Kidney glomerular epithelial cell (primary cell): ENCODE measurements around the gene TMEM114.
A peak's percentile ranks its signal among the peaks of the same experiment; 100 is the strongest.

Source experiments
- DNase-seq: peaks from one replicate; lab custom pipeline; 2025; lab: John Stamatoyannopoulos, UW

The TMEM114 gene

DNA sequence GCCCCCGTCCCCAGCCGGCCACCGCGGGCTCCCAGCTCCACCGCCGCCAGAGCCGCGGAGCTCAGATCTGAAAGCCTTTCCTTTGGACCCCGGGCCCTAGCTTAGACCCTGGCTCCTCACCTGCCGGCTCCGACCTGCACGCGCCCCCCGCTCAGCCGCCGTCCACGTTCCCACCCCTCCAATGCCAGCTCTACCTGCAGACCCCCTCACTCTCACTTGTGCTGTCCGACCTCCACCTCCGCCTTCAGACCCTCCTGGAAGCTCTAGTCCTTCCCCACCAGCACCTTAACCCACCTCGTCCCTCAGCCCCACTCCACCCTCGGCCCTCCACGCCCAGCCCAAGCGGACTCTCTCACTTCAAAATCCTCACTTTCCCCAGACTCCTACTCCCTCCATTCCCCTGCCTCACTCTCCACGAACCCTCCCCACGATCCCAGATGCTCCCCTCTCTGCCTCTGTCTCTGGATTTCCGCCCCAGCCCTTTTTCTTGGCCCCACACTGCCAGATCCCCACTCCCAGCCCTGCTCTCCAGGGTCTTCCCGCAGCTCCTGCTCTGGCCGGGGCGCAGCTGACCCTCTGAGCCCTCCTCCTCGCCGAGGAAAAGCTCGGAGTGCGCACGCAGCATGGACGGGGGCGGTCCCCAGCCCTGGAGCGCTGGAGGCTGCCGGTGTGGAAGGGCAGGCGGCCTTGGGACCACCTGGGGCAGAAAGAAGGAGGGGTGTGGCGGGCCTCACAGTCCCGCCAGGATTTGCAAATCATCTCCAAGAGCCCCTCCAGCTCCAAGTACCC is at the start of gene TMEM114:
TSS of gene TMEM114 (minus strand) at position 612 of the 789 bp plus-strand sequence. CDS start 673 bp downstream, outside the sequence.
- no peak for DNase-seq

DNA sequence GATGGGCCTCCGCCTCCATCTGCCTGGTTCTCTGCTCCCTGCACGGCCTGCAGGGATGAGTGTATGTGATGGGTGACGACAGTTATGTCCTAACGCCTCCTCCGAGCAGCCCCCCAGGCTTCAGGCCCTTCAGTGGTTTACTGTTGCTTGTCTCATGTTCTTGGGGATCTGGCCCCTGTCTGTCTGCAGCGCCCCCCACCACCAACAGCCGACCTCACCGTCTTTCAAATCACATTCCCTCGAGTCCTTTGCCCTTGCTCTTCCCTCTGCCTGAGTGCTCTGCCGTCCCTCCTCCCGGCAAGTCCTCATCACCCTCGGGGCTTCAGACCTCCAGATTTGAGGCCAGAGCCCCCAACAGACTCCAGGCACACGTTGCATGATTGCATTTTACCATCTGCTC is 49.4 kb upstream of the TMEM114 start:
- no peak for DNase-seq

DNA sequence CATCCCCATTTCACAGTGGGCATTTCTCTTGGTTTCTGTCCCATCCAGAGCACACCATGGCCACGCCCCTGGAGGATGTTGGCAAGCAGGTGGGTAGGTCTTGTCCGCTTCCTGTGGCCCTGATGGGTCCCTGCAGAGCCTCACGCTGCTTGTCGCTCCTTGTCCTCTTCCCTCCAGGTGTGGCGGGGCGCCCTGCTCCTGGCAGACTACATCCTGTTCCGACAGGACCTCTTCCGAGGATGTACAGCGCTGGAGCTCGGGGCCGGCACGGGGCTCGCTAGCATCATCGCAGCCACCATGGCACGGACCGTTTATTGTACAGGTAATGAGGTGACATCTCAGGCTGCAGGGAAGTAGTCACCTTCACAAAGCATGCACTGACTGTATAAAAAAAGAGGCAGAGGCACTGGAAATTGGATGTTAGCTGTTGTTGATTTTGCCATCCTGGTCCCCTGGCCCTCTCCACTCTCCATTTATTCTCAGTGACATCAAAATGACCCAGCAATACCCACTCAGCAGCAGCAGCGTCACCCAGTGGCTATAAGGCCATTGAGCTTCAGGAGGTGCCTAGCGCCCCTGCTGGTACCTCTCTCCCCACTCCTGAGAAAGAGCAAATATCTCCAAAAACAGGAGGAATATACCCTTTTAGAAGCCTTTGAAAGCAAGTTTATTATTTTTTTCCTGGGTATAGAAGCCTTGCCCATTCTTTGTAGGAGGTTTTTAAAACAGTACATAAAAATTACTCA is 44.9 kb upstream of the TMEM114 start:
- no peak for DNase-seq

DNA sequence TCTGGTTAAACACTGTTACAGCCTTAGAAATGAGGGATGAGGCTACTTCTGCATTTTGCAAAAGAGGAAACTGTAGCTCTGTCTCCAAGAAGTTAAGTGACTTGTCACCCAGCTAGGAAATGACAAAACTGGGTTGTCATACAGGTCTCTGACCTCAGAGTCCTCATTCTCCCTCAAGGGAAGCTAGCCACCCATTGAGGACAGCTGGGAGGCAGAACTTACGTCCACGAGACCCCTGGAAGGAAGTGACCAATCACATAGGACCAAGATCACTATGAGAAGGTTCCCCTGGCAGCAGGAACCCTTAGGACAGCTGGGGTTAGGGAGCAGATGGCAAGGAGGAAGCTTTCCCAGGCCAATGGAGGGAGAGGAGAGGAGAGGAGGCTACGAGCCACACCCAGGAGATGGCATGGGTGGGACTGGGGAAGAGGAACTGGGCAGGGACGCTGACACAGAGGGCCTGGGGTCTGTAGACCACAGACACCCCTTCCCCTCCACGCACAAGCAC is 42.4 kb upstream of the TMEM114 start:
- DNase-seq = no peak

DNA sequence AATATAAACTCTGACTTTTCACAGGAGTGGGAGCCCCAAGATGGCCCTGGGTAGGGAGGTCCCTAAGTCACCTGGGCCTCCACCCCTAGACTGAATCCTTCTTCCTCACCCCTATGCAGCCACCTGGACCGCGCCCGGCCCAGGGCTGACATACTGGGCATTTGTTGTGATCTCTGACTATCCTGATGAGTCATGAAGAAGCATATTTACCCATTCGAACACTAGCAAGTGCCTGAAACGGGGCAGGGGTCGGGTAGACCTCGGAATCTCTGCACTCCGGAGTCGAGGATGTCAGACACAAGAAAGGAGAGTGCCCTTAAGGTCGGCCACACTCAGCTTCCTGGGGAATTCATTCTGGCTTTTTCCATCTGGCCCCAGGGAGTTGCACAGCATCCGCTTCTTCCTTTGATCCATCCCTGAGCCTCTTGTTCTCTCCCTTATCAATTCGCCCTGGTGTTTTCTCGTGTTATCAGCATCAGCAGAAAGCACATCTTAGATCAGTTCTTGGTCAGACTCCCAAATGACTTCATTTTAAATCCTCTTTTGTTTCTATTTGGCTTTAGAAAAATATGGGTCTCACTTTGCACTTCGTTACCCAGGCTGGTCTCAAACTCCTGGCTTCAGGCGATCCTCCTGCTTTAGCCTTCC is 41.6 kb upstream of the TMEM114 start:
- DNase-seq = no peak

DNA sequence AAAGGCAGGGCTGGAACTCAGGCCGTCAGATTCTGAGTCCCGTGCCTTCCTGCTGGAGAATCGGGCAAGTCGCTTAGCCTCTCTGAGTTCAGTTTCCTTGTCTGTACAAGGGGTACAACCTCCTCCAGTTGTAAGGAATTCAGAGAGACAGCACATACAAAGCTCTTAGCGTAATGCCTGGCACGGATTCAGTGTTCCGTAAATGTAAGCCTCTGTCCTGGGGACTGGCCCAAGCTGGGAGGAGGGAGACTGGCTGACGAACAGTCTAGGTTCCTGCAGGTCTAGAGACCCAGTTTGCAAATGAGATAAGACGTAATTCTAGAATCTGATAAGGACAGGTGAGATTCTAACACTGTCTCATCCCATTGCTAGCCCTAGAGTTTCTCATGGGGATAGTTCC is 41.1 kb upstream of the TMEM114 start:
- no peak for DNase-seq

DNA sequence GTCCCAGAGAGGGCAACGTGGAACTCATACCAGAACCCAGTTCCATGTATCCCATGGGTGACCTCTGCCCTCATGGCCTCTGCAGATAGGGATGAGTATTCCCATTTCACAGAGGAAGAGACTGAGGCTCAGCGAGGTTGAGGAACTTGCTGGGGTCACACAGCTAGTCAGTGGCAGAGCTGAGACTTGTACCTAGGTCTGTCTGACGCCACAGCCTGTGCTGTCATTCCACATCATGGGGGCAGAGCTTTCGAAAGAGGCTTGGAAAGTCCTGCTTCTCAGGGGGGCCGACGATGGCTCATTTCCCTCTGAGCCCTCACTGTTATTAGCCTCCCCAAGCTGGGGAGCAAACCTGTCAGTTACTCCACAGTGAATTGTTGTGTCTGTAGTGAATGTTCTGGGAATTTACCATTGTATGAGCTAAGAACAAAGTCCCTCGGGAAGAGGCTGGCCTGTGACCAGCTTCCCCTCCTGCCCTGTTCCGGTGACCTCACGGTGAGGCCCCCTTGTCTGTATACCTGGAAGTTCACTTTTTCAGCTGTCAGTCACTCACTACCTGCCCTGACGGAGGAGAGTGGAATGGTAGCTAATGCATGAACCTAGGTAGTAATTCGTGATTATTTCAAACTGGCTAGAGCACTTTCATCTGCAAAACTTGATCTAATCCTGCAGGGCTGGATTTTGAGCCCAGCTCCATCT is 40.1 kb upstream of the TMEM114 start:
- DNase-seq = no peak

DNA sequence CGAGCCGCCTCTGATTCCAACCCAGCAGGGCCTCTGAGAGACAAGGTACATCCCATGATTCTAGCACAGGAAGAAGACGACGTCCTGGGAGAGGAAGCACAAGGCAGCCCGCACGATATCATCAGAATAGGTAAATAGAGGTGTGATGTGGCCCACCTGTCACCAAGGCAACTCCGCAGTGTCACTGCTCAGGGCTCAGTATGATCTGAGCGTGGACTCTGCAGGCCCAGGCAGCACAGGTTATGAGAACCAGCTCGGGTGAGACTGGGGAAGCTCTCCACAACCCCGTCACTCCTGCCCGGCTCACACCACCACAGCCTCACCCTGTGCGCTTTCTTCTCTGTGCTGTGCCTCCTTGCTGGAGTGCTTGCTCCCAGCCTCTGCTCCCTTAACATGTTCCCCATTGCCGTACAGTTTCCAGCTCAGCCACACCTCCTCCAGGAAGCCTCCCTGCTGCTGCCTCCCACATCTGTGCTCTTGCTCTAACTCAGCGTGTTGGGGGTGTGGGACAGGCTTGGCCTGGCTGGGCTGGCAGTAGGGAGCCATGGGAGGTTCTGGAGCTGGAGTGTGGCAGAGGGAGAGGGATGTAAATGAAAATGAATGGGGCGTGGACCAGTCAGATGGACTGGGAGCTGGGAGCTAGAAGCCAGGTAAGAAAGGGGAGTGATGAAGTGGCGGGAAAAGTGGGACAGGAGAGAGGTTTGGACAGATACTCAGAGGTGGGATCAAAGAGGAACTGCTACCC is 38.8 kb upstream of the TMEM114 start:
- DNase-seq = no peak

DNA sequence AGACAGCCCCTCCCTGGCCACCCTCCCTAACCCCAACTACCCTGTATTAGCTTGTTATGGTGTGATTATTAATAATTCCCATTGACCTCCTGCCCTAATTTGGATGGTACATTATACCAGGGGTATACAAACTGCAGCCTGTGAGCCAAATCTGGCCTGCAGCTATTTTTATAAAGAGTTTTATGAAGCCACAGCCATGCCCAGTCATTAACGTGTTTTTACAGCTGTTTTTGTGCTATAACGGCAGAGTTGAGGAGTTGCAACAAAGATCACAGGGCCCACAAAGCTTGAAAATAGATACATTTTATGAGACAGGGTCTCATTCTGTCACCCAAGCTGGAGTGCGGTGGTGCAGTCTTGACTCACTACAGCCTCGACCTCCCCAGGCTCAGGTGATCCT is 37.1 kb upstream of the TMEM114 start:
- DNase-seq = no peak

DNA sequence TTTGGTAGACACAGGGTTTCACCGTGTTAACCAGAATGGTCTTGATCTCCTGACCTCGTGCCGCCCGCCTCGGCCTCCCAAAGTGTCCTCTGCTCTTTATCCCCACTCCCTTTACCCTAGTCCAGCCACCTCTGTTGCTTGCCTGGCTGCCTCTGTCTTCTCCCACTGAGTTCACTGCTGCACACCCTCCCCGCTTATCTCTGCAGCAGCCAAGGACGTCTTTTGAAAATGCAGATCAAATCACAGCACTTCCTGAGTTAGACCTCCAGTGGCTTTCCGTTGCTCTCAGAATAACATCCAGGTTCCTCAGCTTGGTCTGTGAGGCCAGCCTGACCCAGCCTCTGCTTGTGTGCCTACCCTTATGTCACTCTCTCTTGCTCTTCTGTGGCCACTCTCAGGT is 36.6 kb upstream of the TMEM114 start:
- DNase-seq = no peak

DNA sequence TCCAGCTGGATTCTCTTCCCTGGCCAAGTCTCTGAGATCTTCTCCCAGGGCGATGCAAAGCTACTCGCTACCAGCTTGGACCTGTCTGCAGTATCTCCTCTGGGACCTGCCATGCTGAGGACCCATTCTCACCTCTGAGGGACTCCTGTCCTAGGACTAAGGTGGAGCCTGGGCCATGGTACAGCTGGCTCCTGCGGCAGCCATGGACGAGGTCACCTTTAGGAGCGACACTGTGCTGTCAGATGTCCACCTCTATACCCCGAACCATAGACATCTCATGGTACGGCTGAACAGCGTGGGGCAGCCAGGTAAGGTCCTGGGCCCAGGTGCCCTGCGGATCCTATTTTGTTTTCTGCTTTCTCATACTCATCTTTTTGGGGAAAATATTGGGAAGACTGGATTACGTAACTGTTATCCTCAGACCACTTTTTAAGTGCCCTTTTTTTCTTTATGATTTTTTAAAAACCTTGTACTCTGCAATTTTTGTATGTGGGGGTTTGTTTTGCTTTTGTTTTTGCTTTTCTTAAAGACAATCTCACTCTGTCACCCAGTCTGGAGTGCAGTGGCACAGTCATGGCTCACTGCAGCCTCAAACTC is 35.3 kb upstream of the TMEM114 start:
- DNase-seq = no peak

DNA sequence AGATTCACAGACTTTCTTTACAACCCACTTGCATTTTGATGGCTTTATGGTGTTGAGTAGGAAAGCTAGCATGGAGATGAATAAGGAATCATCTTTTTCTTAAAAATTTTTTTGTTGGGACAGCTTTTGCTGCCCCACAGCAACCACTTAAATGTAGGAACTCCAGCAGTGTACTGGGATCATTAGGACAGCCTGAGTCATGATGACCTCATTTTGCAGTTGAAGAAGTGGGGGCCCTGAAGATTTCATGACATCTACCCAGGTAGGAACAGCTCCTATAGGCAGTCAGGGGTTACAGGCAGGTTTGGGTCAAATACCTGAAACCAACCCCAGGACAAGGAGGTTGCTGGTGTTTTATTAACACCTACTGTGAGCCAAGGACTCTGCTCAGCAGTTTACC is 33.3 kb upstream of the TMEM114 start:
- DNase-seq = no peak

DNA sequence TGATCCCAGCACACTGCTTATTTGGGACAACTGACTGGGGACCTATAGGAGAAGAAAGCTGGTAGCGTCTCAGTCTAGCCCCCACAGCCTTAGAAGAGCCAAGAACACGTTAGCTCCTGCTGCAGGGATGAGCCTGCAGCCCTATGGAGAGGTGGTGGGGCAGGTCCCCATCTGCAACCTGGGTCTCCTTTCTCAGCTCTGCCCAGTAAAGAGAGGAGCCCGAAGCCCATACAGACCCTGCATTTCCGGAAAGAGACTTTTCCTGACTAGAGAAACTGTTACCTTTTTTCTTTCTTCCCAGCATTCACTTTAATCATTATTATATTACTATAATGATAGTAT is 32.0 kb upstream of the TMEM114 start:
- no peak for DNase-seq

DNA sequence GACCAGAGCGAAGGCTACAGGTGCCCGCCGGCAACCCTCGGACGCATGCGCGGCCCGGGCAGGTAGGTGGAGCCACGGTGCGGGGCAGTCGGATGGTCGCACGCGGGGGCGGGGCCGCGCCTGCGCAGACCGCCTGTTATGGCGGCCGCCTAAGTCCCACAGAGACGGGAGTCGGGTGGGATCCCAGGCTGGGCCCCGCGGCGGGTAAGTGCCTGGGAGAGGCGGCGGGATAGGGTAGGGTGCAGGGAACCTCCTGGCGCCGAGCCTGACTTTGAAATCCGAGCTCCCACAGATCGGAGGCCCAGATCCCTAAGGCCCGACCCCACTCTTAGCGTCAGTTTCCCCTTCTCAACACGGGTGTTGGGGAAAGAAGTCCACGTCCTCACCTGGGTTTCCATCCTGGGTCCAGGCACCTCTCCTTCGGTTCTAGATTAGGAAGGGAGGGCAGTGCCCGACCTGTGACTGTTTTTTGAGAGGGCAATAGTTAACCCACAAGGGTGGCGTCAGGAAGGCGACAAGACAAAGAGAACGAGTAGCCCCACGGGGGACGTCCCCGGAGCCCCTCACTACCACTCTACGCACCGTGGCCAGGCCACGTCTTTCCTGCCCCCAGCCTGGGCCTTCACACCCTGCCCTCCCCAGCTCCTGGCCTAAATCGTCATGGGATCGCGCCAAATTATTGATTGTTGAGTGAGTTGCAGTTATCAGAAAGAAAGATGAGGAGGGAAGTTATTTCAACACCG is 31.4 kb upstream of the TMEM114 start, which contains the start of gene METTL22:
TSS of gene METTL22 (plus strand) at position 127 of the 743 bp plus-strand sequence. CDS start 3,968 bp downstream, outside the sequence.
- peak; percentile 70 for DNase-seq

DNA sequence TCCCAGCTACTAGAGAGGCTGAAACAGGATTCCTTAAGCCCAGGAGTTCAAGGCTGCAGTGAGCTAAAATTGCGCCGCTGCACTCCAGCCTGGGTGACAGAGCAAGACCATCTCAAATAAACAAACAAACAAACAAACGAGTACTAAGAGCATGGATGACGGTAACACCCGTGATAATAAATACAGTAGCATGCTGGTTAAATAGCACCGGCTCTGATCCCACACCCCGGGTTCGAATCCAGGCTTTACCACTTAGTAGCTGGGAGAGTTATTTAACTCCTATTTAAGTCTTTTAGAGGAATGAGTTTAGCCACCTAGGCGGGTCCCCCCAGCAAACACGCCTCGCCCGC is 30.9 kb upstream of the TMEM114 start:
- no peak for DNase-seq

DNA sequence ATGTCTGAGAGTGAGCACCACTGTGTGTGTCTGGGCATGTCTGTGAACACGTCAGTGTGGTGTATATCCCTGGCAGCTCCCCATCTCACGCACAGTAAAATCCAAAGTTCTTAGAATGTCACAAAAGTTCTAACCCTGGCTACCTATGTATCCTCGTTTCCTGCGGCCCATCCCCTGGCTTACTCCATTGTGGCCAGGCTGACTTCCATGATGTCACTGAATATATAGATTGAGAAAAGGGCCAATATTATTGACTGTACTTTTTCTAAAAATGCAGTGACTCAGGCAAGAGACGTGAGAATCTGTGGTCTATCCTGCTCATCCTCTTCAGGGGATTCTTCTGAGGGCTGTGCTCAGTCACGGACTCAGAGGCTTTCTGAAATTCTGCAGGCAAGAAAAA is 30.2 kb upstream of the TMEM114 start:
- no peak for DNase-seq

DNA sequence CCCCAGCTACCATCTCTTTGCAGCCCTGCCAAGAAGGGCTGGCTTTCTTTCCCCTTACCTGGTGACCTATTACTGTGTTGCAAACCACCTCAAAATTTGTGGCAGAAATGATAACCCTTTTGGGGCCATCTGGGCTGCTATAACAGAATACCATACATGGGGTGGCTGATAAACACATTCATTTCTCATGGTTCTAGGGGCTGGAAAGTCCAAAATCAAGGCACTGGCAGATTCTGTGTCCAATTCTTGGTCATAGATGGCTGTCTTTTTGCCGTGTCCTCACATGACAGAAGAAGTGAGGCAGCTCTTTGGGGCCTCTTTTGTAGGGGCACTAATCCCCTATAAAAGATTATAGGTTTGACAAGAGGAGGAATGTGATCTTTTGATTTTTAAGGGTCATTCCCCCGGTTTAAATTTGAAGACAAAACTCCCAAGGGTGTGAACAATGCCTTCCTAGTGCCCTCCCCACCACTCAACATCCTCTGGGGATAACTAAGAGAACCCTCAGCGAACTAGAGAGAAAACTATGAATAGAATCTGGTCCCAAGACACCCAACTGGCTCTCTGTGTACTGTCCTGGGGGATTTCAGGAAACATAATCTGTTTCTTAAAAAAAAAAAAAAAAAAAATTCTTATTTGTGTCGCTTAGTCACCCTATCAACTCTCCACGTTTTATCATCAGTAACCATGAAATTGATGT is 29.5 kb upstream of the TMEM114 start:
- no peak for DNase-seq

DNA sequence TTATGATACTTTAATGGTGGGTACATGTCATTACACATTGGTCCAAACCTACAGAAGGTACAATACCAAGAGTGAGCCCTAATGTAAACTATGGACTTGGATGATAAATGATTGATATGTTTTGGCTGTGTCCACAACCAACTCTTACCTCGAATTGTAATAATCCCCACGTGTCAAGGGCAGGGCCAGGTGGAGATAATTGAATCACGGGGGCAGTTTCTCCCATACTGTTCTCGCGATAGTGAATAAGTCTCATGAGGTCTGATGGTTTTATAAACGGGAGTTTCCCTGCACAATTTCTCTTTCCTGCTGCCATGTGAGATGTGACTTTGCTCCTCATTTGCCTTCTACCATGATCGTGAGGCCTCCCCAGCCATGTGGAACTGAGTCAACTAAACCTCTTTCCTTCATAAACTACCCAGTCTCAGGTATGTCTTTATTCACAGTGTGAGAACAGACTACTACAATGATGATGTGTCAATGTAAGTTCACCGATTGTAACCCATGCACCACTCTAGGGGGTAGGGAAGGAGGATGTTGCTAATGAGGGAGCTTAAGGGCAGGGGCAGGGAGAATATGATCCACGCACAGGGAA is 24.2 kb upstream of the TMEM114 start:
- DNase-seq = no peak

DNA sequence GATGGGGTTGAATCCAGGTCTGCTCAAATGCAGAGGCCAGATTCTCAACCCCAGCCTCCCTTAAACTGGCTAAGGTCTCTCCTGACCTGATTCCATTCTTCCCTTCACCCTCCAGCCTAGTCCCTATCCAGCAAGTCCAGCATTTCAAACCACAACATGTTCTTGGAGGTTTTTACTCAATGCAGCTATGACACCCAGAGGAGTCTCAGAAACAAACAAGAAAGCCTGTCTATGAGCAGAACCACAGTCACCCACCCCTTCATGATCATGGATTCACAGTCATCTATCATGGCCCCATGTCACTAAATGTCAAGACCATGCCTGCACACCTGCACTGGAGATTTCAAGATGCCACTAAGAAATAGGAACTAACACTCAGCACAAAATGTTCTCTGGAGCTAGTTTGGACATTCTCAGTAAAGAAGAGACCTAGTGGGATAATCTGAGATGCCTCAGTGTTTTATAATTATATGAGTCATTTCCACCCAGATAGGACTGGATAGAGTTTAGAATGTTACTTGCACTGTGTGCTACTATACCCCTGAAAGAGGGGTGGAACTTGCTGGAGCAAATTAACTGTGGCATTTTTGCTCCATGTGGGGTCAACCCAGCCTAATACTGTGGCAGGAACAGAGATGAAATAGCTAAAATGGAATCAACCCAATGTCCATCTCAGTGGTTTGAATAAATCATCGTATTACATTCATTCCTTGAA is 21.7 kb upstream of the TMEM114 start:
- DNase-seq = no peak
